ENCODE results near the gene KISS1R.

Gene KISS1R

DNA sequence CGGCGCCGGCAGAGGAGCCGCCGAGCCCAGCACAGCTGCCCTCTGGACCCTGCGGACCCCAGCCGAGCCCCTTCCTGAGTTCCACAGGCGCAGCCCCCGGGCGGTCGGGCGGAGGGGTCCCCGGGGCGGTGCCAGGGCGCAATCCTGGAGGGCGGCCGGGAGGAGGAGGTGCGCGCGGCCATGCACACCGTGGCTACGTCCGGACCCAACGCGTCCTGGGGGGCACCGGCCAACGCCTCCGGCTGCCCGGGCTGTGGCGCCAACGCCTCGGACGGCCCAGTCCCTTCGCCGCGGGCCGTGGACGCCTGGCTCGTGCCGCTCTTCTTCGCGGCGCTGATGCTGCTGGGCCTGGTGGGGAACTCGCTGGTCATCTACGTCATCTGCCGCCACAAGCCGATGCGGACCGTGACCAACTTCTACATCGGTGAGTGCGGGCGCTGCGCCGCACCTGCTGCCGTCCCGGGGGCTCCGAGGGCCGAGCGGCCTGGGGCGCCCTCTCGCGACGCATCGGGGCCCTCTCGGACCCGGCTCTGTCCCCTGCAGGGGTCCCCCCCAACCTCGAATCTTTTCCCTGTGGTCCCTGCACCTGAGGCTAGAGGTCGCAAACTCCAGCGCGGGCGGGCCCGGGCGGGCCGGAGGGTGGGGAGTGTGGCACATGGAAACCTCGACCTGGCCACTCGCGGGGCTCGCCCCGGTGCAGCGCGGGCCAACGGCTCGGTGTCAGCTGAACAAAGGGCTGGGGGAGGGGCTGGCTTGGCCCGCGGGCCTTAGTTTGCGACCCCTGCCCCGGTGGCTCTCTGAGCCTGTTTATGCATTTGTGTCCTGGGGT lies at the start of gene KISS1R:
TSS of gene KISS1R (plus strand) at position 11 of the 829 bp plus-strand sequence. CDS start at position 181, 170 bp downstream.
- no peak within 1 kb of the TSS for H3K27ac ChIP-seq (ENCODE audit: low read depth, low read length)
- H3K36me3 ChIP-seq (ENCODE audit: control insufficient read depth, insufficient read depth, low read length) = no peaks in the 10 kb centered on the region
- H3K9ac ChIP-seq (ENCODE audit: low read length) = no peak within 1 kb of the TSS
- H3K4me1 ChIP-seq (ENCODE audit: control insufficient read depth, insufficient read depth, low read length) = peaks cover 3% of the 10 kb centered on the region
- H3K4me3 ChIP-seq (ENCODE audit: low read length) = peak within 1 kb of the TSS; percentile 46
- peaks cover 18% of the 10 kb centered on the region for H3K27me3 ChIP-seq (ENCODE audit: control insufficient read depth, insufficient read depth, low read length)

DNA sequence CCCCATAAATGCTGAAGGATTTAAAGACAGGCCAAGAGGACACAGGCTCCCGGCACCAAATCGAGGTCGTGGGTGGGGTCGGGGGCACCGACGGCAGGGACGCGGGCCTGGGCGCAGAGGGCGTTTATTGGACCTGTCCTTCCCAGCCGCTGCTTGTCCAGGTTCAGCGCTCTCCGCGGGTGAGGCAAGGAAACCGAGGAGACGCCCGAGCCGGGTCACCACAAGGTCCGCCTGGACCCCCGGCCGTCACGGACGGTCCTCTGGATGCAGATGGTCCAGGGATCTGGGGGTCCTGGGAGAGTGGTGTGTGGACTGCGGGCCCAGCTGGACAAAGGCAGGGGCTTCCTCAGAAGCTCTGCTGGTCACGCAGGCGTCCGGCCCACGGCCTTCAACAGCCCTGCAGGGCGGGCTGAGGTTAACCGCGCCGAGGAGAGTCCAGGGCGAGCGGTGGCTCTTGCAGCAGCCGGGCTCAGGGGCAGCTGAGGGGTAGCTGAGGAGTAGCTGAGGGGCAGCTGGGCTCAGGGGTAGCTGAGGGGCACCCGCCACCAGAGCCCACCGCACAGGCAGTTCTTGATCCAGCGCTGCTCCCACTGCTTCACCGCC lies 49.2 kb upstream of the KISS1R start:
- Histone ChIP-seq H3K27ac (ENCODE audit: low read depth, low read length) (peak overlapping the region; percentile 91), H3K36me3 (ENCODE audit: control insufficient read depth, insufficient read depth, low read length) (peaks cover 2% of the 10 kb centered on the region), H3K9ac (ENCODE audit: low read length) (no peak overlapping the region), H3K4me1 (ENCODE audit: control insufficient read depth, insufficient read depth, low read length) (peaks cover 22% of the 10 kb centered on the region), H3K27me3 (ENCODE audit: control insufficient read depth, insufficient read depth, low read length) (no peaks in the 10 kb centered on the region), H3K4me3 (ENCODE audit: low read length) (no peak overlapping the region)

DNA sequence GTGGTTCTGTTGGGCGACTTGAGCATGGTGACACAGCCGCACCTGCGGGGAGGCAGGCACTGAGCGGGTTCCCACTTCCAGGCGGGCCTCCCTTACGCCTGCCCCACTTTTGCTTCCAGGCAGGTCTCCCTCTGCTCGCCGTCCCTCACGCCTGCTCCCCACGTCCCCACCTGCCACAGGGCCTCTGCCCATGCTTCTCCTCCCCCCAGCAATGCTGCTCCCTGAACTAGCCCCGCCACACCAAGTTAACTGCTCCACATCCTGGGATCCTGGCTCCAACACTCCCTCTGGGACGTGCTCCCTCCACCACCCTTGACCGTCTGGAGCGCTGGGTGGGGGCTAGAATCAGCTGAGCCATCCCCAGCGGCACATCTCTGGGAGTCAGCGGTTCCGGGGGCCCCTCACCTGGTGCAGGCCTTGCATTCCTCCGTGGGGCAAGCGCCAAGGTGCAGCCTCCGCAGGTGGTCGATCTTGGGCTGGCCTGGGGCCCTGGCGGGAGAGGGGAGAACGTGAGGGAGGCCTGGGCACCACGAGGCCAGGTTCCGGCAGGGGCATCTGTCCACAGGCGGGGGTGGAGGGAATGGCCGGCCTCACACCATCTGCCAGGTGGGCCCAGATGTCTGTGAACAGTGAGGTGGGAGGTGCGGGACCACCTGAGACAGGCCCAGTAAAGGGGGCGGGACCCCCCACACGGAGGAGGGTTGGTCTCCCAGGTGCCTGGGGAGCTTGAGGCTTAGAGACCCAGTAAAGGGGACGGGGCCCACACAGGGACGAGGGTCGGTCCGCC lies 48.5 kb upstream of the KISS1R start:
- Histone ChIP-seq H3K9ac (ENCODE audit: low read length) (no peak overlapping the region), H3K4me3 (ENCODE audit: low read length) (no peak overlapping the region), H3K27ac (ENCODE audit: low read depth, low read length) (peak overlapping the region; percentile 91), H3K36me3 (ENCODE audit: control insufficient read depth, insufficient read depth, low read length) (peaks cover 2% of the 10 kb centered on the region), H3K4me1 (ENCODE audit: control insufficient read depth, insufficient read depth, low read length) (peaks cover 22% of the 10 kb centered on the region), H3K27me3 (ENCODE audit: control insufficient read depth, insufficient read depth, low read length) (no peaks in the 10 kb centered on the region)

DNA sequence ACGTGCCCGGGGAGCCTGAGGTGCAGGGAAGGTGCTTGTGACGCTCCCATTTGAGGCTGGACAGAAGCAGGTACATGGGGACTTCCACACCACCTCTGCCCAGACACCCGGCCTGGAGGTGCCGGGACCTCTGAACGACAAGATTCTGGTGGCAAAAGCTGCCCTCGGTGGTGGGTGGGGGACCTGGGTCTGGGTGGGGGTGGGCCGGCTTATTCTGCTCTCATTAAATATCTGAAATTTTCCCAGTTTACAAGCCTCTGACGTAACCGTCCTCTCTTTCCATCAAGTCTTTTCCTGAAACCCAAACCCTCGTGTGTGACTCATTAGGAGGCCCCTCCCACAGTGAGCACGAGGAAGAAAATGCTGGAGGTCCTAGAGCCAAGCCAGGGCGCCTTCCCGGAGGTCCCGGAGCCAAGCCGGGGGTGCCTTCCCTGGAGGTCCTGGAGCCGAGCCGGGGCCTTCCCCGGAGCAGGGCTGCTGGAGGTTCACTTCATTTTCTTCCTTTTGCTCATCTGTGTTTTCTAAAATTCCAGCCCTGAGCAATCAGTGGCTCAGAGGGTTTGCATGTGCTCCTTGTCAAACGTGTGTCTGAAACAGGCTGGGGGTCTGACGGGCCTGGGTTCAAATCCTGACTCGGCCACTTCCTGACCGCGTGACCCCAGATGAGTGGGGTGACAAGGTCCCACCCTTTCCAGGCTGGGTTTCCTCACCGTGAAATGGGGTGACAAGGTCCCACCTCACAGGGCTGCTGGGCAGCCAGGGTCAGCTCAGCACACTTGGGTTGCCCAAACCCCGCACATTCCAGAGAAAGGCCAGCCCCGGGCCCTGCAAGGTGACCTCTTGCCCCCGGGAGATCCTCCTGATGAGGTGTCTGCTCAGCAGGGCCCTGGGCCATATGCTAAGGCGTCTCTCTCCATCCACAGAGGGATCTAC lies 47.6 kb upstream of the KISS1R start:
- Histone ChIP-seq H3K27ac (ENCODE audit: low read depth, low read length) (peak overlapping the region; percentile 91), H3K36me3 (ENCODE audit: control insufficient read depth, insufficient read depth, low read length) (peaks cover 3% of the 10 kb centered on the region), H3K9ac (ENCODE audit: low read length) (no peak overlapping the region), H3K27me3 (ENCODE audit: control insufficient read depth, insufficient read depth, low read length) (no peaks in the 10 kb centered on the region), H3K4me3 (ENCODE audit: low read length) (no peak overlapping the region), H3K4me1 (ENCODE audit: control insufficient read depth, insufficient read depth, low read length) (peaks cover 18% of the 10 kb centered on the region)

DNA sequence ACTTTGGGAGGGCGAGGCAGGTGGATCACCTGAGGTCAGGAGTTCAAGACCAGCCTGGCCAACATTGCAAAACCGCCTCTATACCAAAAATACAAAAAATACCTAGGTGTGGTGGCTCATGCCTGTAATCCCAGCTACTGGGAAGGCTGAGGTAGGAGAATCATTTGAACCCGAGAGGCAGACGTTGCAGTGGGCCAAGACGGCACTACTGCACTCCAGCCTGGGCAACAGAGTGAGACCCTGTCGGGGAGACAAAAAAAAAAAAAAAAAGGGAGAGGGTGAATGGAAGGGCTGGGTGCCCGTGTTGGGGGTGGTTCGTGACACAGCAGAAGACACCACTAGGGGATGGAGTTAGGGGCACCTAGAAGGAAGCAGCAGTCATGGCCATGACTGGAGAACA lies 46.8 kb upstream of the KISS1R start:
- Histone ChIP-seq H3K9ac (ENCODE audit: low read length) (no peak overlapping the region), H3K36me3 (ENCODE audit: control insufficient read depth, insufficient read depth, low read length) (peaks cover 5% of the 10 kb centered on the region), H3K4me1 (ENCODE audit: control insufficient read depth, insufficient read depth, low read length) (peaks cover 18% of the 10 kb centered on the region), H3K27ac (ENCODE audit: low read depth, low read length) (peak overlapping the region; percentile 91), H3K4me3 (ENCODE audit: low read length) (no peak overlapping the region), H3K27me3 (ENCODE audit: control insufficient read depth, insufficient read depth, low read length) (no peaks in the 10 kb centered on the region)

DNA sequence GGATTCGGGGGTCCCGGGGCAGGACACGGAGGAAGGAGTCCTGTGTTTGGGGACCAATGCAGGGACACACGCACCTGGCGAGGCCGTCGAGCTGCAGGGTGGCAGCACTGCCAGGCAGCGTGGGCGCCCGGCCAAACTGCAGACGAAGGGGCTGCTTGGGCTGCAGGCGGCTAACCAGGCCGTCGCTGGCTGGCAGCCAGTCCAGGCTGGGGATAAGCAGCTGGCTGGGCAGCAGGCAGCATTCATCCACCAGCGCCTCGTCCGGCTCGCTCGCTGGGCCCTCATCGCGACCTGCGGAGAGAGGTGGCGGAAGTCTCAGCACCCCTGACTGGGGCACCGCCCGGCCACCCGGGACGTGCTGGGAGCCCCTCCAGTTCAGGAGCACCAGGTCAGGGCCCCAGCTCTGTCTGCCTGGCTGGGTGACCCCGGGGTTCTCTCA lies 46.2 kb upstream of the KISS1R start:
- H3K9ac ChIP-seq (ENCODE audit: low read length) = no peak overlapping the region
- peak overlapping the region; percentile 91 for H3K27ac ChIP-seq (ENCODE audit: low read depth, low read length)
- H3K27me3 ChIP-seq (ENCODE audit: control insufficient read depth, insufficient read depth, low read length) = no peaks in the 10 kb centered on the region
- H3K4me3 ChIP-seq (ENCODE audit: low read length) = no peak overlapping the region
- peaks cover 8% of the 10 kb centered on the region for H3K36me3 ChIP-seq (ENCODE audit: control insufficient read depth, insufficient read depth, low read length)
- peaks cover 18% of the 10 kb centered on the region for H3K4me1 ChIP-seq (ENCODE audit: control insufficient read depth, insufficient read depth, low read length)

DNA sequence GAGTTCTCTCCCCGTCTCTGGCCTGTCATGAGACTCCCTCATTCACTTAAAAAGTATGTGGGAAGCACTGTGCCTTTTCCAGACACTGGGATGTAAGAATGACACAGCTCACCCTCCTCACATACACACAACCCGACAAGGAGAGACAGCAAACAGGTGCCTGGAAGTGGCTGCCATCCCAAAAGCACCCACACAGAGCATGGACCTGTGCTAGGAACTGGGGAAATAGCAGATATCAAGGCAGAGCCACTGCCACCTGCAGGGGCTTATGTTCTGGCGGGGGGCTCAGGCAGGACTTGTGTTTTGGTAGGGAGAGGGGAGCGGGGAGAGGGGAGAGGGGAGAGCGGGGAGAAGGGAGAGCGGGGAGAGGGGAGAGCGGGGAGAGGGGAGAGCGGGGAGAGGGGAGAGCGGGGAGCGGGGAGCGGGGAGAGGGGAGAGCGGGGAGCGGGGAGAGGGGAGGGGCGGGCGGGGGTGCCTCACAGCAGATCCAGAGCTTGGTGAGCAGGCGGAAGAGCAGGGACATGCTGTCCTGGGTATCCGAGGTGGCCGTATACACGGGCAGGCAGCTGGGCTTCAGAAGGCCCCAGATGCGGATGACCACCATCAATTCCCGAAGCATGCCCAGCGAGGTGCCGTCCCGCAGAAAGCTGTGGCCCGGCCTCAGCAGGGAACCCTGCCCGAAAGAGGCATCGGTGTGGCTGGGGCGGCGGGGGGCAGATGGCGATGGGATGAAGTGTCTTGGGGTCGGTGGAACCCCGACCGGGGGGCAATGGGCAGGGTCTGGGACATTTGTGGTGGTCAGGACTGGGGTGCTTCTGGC lies 45.5 kb upstream of the KISS1R start:
- Histone ChIP-seq H3K27ac (ENCODE audit: low read depth, low read length) (peak overlapping the region; percentile 91), H3K27me3 (ENCODE audit: control insufficient read depth, insufficient read depth, low read length) (no peaks in the 10 kb centered on the region), H3K9ac (ENCODE audit: low read length) (peak overlapping the region; percentile 30), H3K36me3 (ENCODE audit: control insufficient read depth, insufficient read depth, low read length) (peaks cover 10% of the 10 kb centered on the region), H3K4me1 (ENCODE audit: control insufficient read depth, insufficient read depth, low read length) (peaks cover 18% of the 10 kb centered on the region), H3K4me3 (ENCODE audit: low read length) (peak overlapping the region; percentile 32)

DNA sequence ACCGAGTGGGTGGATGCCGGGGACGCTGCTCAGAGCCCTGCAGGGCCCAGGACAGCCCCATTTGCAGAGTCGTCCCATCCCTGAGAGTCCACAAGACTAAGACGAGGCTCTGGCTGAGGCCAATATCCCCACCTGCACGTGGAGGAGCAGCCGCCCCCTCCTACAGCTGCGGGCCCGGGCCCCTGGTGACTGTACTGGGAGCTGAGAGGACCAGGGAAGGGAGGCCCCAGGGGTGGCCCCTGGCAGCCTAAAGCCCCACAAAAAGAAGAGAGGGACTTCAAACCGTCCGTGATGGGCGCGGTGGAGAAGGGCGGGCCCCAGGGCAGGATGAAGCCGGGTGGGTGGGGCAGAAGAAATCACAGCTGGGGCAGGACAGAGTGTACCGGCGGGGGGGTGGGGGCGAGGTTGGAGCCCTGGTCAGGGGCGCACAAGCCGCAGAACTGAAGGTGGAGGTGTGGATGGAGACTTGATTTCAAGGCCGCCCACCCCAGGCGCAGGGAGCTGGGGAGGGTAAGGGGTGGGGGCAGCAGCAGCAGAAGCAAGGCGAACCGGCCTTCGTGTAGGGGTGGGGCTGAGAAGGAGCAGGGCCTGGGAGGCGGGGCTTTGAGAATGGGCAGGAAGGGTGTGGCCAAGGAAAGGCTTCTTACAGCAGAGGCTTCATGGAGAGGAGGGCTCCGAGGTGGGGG lies 44.7 kb upstream of the KISS1R start:
- Histone ChIP-seq H3K9ac (ENCODE audit: low read length) (peak overlapping the region; percentile 30), H3K27me3 (ENCODE audit: control insufficient read depth, insufficient read depth, low read length) (no peaks in the 10 kb centered on the region), H3K4me3 (ENCODE audit: low read length) (peak overlapping the region; percentile 32), H3K36me3 (ENCODE audit: control insufficient read depth, insufficient read depth, low read length) (peaks cover 12% of the 10 kb centered on the region), H3K4me1 (ENCODE audit: control insufficient read depth, insufficient read depth, low read length) (peaks cover 18% of the 10 kb centered on the region), H3K27ac (ENCODE audit: low read depth, low read length) (peak overlapping the region; percentile 91)

DNA sequence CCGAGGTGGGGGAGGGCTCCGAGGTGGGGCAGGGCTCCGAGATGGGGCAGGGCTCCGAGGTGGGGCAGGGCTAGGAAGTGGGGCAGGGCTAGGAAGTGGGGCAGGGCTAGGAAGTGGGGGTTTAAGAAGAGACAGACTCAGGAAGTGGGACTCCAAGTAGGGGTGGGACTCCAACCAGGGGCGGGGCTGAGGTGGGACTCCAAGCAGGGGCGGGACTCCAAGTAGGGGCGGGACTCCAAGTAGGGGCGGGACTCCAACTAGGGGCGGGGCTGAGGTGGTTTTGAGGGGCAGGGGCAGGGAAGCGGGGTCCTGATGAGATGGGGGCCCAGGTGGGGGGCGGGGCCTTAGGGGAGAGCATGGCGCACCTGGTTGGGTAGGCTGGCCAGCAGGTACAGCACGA lies 44.0 kb upstream of the KISS1R start:
- Histone ChIP-seq H3K4me3 (ENCODE audit: low read length) (no peak overlapping the region), H3K36me3 (ENCODE audit: control insufficient read depth, insufficient read depth, low read length) (peaks cover 11% of the 10 kb centered on the region), H3K4me1 (ENCODE audit: control insufficient read depth, insufficient read depth, low read length) (peaks cover 18% of the 10 kb centered on the region), H3K27ac (ENCODE audit: low read depth, low read length) (no peak overlapping the region), H3K27me3 (ENCODE audit: control insufficient read depth, insufficient read depth, low read length) (no peaks in the 10 kb centered on the region), H3K9ac (ENCODE audit: low read length) (no peak overlapping the region)

DNA sequence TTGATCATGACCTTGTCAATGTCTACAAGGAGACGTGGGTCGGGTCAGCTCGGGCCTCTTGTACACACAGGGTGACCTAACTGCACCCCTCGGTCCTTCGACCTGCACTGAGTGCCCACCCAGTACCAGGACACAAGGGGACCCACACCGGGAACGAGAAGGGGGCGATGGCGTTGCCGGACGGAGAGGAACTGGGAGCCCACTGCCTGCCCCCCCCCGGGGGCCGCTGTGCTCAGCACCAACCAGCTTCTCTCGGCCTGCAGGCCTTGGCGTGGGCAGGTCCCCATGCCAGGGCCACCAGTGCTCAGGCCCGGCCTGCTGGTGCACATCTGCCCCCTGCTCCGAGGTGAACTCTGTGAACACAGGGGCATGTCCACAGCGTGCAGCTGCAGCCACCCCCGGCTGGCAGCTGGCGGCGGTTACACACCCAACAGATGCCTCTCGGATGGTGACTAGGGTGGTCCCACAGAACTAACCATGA lies 43.5 kb upstream of the KISS1R start:
- no peak overlapping the region for H3K27ac ChIP-seq (ENCODE audit: low read depth, low read length)
- H3K4me1 ChIP-seq (ENCODE audit: control insufficient read depth, insufficient read depth, low read length) = peaks cover 15% of the 10 kb centered on the region

More for the DNA sequence above, 43.5 kb upstream of the KISS1R start:
- peaks cover 11% of the 10 kb centered on the region for H3K36me3 ChIP-seq (ENCODE audit: control insufficient read depth, insufficient read depth, low read length)
- H3K9ac ChIP-seq (ENCODE audit: low read length) = no peak overlapping the region
- no peaks in the 10 kb centered on the region for H3K27me3 ChIP-seq (ENCODE audit: control insufficient read depth, insufficient read depth, low read length)
- no peak overlapping the region for H3K4me3 ChIP-seq (ENCODE audit: low read length)
